GM12878 (cell line): ENCODE results near the gene C16orf96. TPM values are rescaled to one million over a fixed set of nuclear protein-coding genes. Genes with fewer than 3 reads are reported as not detected.

Experiments
- ATAC-seq: fragments of 200-7000 bp; cut with Tn5 transposase; 3 replicates; pipeline ENCODE4 v1.9.1; 2020; ENCODE audit warnings: mild to moderate bottlenecking, moderate library complexity
- BruUV-seq: library from RNA; stranded (reverse); fragments of 400-500 nt; replicated peaks from 2 replicates; lab custom pipeline; 2021; lab: Mats Ljungman, UMichigan
- CTCF ChIA-PET: fragments of 300-600 bp; sonication (Branson Sonifier 250); formaldehyde crosslinking; extraction: SDS; loops from one replicate; lab custom pipeline; 2021; ENCODE audit warnings: inconsistent platforms; lab: Yijun Ruan, JAX
- POLR2A ChIA-PET: fragments of 350-600 bp; formaldehyde crosslinking; extraction: SDS; loops from one replicate; lab custom pipeline; 2021; ENCODE audit warnings: inconsistent platforms; lab: Charles Lee
- RAD21 ChIA-PET: fragments of 300-600 bp; sonication (Branson Sonifier 250); formaldehyde crosslinking; loops from one replicate; lab custom pipeline; 2023; ENCODE audit warnings: antibody characterized with exemption; ENCODE audit not compliant: unreplicated experiment; lab: Charles Lee
- SMC1A ChIA-PET: fragments of 300-600 bp; sonication (Branson Sonifier 250); formaldehyde crosslinking; loops from one replicate; lab custom pipeline; 2023; ENCODE audit not compliant: unreplicated experiment, uncharacterized antibody; lab: Charles Lee
- DNase-seq: peaks from one replicate; pipeline ENCODE4 v3.0.0-alpha.2; 2011; ENCODE audit warnings: low read depth, low spot score
- FAIRE-seq: peaks from 3 replicates; lab custom pipeline; 2011; peaks lifted over from hg19 to GRCh38; lab: Jason Lieb, UNC
- H2AFZ ChIP-seq: 2 replicates; pipeline ENCODE4 v1.6.0; 2011; ENCODE audit warnings: low read depth, low read length, control low read depth; ENCODE audit not compliant: control insufficient read depth
- H3K27ac ChIP-seq: 2 replicates; pipeline ENCODE4 v1.5.1; 2011; ENCODE audit warnings: control low read depth; ENCODE audit not compliant: control insufficient read depth, insufficient read depth
- H3K27me3 ChIP-seq, 2 experiments: replicated peaks in 1 of 2; 2 replicates each; pipeline versions ENCODE4 v1.6.0 to v1.6.1; 2011; ENCODE audit warnings: low read length in 1 of 2; ENCODE audit not compliant: control insufficient read depth in 2 of 2, insufficient read depth in 2 of 2
- H3K36me3 ChIP-seq, 2 experiments: 2 replicates each; pipeline ENCODE4 v1.5.1; 2011; ENCODE audit warnings: low read length in 1 of 2; ENCODE audit not compliant: control insufficient read depth in 2 of 2, insufficient read depth in 2 of 2
- H3K4me1 ChIP-seq: 2 replicates; pipeline ENCODE4 v1.6.1; 2011; ENCODE audit warnings: mild to moderate bottlenecking, low read length, moderate library complexity, mixed read lengths; ENCODE audit not compliant: control insufficient read depth, insufficient read depth
- H3K4me2 ChIP-seq: 2 replicates; pipeline ENCODE4 v1.6.0; 2011; ENCODE audit warnings: control low read depth; ENCODE audit not compliant: control insufficient read depth, insufficient read depth
- H3K4me3 ChIP-seq: fragments of 200-600 bp; sonication (generic); 2 replicates; pipeline ENCODE4 v1.5.1; 2016
- H3K79me2 ChIP-seq: 2 replicates; pipeline ENCODE4 v1.6.0; 2011; ENCODE audit warnings: low read length; ENCODE audit not compliant: control insufficient read depth, insufficient read depth
- H3K9ac ChIP-seq: 2 replicates; pipeline ENCODE4 v1.8.0; 2011; ENCODE audit warnings: low read length, control low read depth, mixed read lengths; ENCODE audit not compliant: control insufficient read depth, insufficient read depth
- H3K9me3 ChIP-seq: replicated peaks from 3 replicates; pipeline ENCODE4 v1.5.1; 2011; ENCODE audit warnings: mild to moderate bottlenecking, low read length; ENCODE audit not compliant: control insufficient read depth, insufficient read depth
- H4K20me1 ChIP-seq: 2 replicates; pipeline ENCODE4 v1.6.0; 2011; ENCODE audit not compliant: control insufficient read depth, insufficient read depth
- CREM ChIP-seq: IDR thresholded peaks from 2 replicates; pipeline ENCODE4 v1.6.1; 2014; ENCODE audit warnings: antibody characterized with exemption, low read depth
- EP300 ChIP-seq, 2 experiments: fragments of 150-350 bp in 1 of 2; IDR thresholded peaks; 2 replicates each; pipeline ENCODE4 v1.6.1; 2011 to 2012; ENCODE audit warnings: low read depth in 2 of 2, low read length in 2 of 2, borderline replicate concordance in 1 of 2, improper control_type of control experiment in 1 of 2, inconsistent platforms in 1 of 2; ENCODE audit not compliant: control insufficient read depth in 1 of 2
- EZH2 ChIP-seq: IDR thresholded peaks from 2 replicates; pipeline ENCODE4 v1.6.1; 2012; ENCODE audit warnings: low read depth, mild to moderate bottlenecking, control low read depth, inconsistent platforms, low read length, borderline replicate concordance; ENCODE audit not compliant: control insufficient read depth
- GATAD2B ChIP-seq: fragments of 450-650 bp; conservative IDR thresholded peaks from 2 replicates; pipeline ENCODE4 v1.6.1; 2017; ENCODE audit warnings: low read depth, mild to moderate bottlenecking, moderate library complexity
- IRF3 ChIP-seq: fragments of 450-650 bp; IDR thresholded peaks from 2 replicates; pipeline ENCODE4 v1.6.1; 2014; ENCODE audit warnings: mild to moderate bottlenecking
- KDM1A ChIP-seq: fragments of 200-600 bp; sonication (generic); IDR thresholded peaks from 2 replicates; pipeline ENCODE4 v1.6.1; 2016; ENCODE audit warnings: borderline replicate concordance
- PBX3 ChIP-seq: IDR thresholded peaks from 2 replicates; pipeline ENCODE4 v1.6.1; 2011; ENCODE audit warnings: mild to moderate bottlenecking, low read depth, low read length, moderate library complexity; ENCODE audit not compliant: insufficient replicate concordance
- SP1 ChIP-seq: IDR thresholded peaks from one replicate; pipeline ENCODE4 v1.6.1; 2011; ENCODE audit warnings: low read depth, low read length
- TARDBP ChIP-seq: IDR thresholded peaks from 2 replicates; pipeline ENCODE4 v1.6.1; 2016; ENCODE audit warnings: borderline replicate concordance
- ZBTB11 ChIP-seq: fragments of 450-650 bp; formaldehyde crosslinking; IDR thresholded peaks from 2 replicates; pipeline ENCODE4 v1.5.0; 2022; ENCODE audit warnings: mild to moderate bottlenecking, missing genetic modification characterization
- ZNF24 ChIP-seq: fragments of 450-650 bp; IDR thresholded peaks from 2 replicates; pipeline ENCODE4 v1.6.1; 2017; ENCODE audit warnings: antibody characterized with exemption, mild to moderate bottlenecking
- ZNF687 ChIP-seq: fragments of 450-650 bp; IDR thresholded peaks from 2 replicates; pipeline ENCODE4 v1.6.1; 2017; ENCODE audit warnings: mild to moderate bottlenecking, moderate library complexity
- ZSCAN29 ChIP-seq: fragments of 450-650 bp; IDR thresholded peaks from 2 replicates; pipeline ENCODE4 v1.6.1; 2017; ENCODE audit warnings: mild to moderate bottlenecking, moderate library complexity
- WGBS: methylation state at CpG from one replicate; pipeline ENCODE4 v1.1.6; 2016; ENCODE audit warnings: low lambda C conversion rate; ENCODE audit not compliant: insufficient replicate concordance, insufficient coverage; ENCODE audit errors: missing lambda C conversion rate; 5-methylcytosine and 5-hydroxymethylcytosine counted together
- in situ Hi-C: fragments of 300-500 bp; cut with MboI; formaldehyde crosslinking; loops from 9 replicates; pipeline ENCODE4 v1.14.3; 2018; ENCODE audit warnings: mixed read lengths
- intact Hi-C: fragments of 100-400 bp; cut with micrococcal nuclease; formaldehyde crosslinking; loops from one replicate; pipeline ENCODE4 v1.14.2; 2022; ENCODE audit not compliant: unreplicated experiment
- polyA plus RNA-seq, 11 experiments: library from polyadenylated mRNA; depleted of rRNA in 4 of 11; unstranded in 6 of 11; stranded (reverse) in 5 of 11; fragments of >200 nt; fragmentation: Nextera tagmentation in 4 of 11; fragmentation: Illumina TruSeq in 1 of 11; extraction: Ambion mirVana in 4 of 11; extraction: Trizol in 1 of 11; gene quantifications; 1 replicate in 1 of 11; 2 replicates in 10 of 11; pipeline versions ENCODE4 v1.2.1 to v1.2.3, GENCODE V29; 2011 to 2016; ENCODE audit warnings: inconsistent platforms in 2 of 11, missing spikeins in 2 of 11, low read depth in 1 of 11
- total RNA-seq, 4 experiments: library from RNA; depleted of rRNA in 3 of 4; stranded (reverse); fragments of >200 nt in 3 of 4; fragmentation: Illumina TruSeq in 1 of 4; extraction: Trizol in 1 of 4; gene quantifications; 2 replicates each; pipeline versions ENCODE4 v1.2.1 to v1.2.3, GENCODE V29; 2013 to 2021

Gene C16orf96
- total and polyA plus RNA-seq, 10 of the 15 experiments (the other 5 are each of a cell fraction or from before 2014, with no cell fraction given): 0.01 to 0.08 (median 0.01) TPM; not detected in 7

GRCh38 chr16:4649744-4650442 lies 93.8 kb downstream of the C16orf96 start:
- ChIA-PET RAD21 (interaction anchor here (1.0 to 1.6 kb wide), 2 partner anchors 33 to 145 kb away, joined by 3 to 5 read pairs; no protein-coding TSS in a partner anchor), SMC1A (interaction anchor here (1.2 kb wide), 1 partner anchor 143 kb away, joined by 3 read pairs; no protein-coding TSS in a partner anchor), CTCF (interaction anchor here (0.5 to 1.8 kb wide), 9 partner anchors 9 to 360 kb away, joined by 3 to 11 read pairs (median 4); partner anchors contain the start of genes ANKS3 and DNAAF8), POLR2A (no interaction called here)
- BruUV-seq: no TSS peak
- ATAC-seq (no peak; the same call in 2 of the 3 replicates), DNase-seq (no peak), FAIRE-seq (no peak)
- Histone ChIP-seq H4K20me1 (no peaks in the 10 kb centered on the region), H3K9me3 (no peaks in the 10 kb centered on the region), H3K4me2 (no peak overlapping the region), H3K27me3 (no peaks in the 10 kb centered on the region), H3K4me3 (no peak overlapping the region), H3K36me3 (peaks cover 15 to 29% of the 10 kb centered on the region in 2 experiments; a peak in 3 of 4 replicates), H3K27ac (no peak overlapping the region), H3K79me2 (no peaks in the 10 kb centered on the region; the same call in none of the 2 replicates), H3K9ac (no peak overlapping the region), H3K4me1 (no peaks in the 10 kb centered on the region), H2AFZ (no peak overlapping the region)
- in situ Hi-C loops (no loop called here), intact Hi-C loops (loop anchor here (1.0 kb wide), 1 partner anchor 14 kb away; no protein-coding TSS in a partner anchor)
- WGBS: 89% methylated on average over 25 of the region's 25 CpGs
- TF ChIP-seq IRF3 (no peak), ZNF24 (no peak), PBX3 (no peak), ZSCAN29 (no peak), GATAD2B (no peak), ZBTB11 (no peak), CREM (no peak), KDM1A (no peak), ZNF687 (no peak), EZH2 (no peak), SP1 (no peak), EP300 (IDR thresholded peaks at IDR 0.05; ENCODE audit: borderline replicate concordance in 1 of 2, control insufficient read depth in 1 of 2, low read depth in 2 of 2, low read length in 2 of 2) (no peak), TARDBP (no peak)
